ENCODE results near the gene PPP6R3.

PPP6R3 gene

DNA sequence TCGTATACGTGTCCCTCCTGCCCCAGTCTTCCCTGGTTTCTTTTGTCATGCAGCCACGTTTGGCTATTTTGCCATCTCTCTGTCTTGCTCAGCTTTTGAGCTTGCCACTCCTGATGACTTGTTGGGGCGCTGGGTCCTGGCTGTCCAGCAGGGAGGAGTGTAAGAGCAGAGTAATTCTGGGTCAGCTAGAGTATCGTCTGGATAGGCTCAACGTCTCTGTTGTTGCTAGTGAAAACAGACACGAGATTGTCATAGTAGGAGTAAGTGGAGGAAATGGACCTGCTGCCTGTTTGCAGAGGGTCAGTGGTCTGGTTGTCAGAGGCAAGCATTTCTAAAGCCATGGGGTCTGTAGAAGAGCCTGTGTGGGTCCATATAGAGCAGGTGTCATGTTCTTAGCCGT, 83.0 kb downstream of the PPP6R3 start:
- Histone ChIP-seq H3K27ac (no peak overlapping the region), H3K27me3 (ENCODE audit: insufficient read depth, low read depth) (no peaks in the 10 kb centered on the region), H3K36me3 (ENCODE audit: insufficient read depth) (peaks cover 4% of the 10 kb centered on the region; the same call in 1 of the 2 replicates), H3K4me1 (ENCODE audit: low read depth, poor library complexity, severe bottlenecking) (no peaks in the 10 kb centered on the region), H2AFZ (ENCODE audit: low read depth) (no peak overlapping the region), H3K79me2 (ENCODE audit: insufficient read depth, low read depth) (peaks cover 11% of the 10 kb centered on the region; the same call in 1 of the 2 replicates), H4K20me1 (ENCODE audit: insufficient read depth) (no peaks in the 10 kb centered on the region), H3K9ac (no peak overlapping the region), H3K4me2 (no peak overlapping the region), H3K4me3 (IDR thresholded peaks at IDR 0.05; ENCODE audit: insufficient read depth, low read depth, low read length) (no peak overlapping the region)
- TF ChIP-seq, protein P1, sequence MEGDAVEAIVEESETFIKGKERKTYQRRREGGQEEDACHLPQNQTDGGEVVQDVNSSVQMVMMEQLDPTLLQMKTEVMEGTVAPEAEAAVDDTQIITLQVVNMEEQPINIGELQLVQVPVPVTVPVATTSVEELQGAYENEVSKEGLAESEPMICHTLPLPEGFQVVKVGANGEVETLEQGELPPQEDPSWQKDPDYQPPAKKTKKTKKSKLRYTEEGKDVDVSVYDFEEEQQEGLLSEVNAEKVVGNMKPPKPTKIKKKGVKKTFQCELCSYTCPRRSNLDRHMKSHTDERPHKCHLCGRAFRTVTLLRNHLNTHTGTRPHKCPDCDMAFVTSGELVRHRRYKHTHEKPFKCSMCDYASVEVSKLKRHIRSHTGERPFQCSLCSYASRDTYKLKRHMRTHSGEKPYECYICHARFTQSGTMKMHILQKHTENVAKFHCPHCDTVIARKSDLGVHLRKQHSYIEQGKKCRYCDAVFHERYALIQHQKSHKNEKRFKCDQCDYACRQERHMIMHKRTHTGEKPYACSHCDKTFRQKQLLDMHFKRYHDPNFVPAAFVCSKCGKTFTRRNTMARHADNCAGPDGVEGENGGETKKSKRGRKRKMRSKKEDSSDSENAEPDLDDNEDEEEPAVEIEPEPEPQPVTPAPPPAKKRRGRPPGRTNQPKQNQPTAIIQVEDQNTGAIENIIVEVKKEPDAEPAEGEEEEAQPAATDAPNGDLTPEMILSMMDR (conservative IDR thresholded peaks at IDR 0.05; ENCODE audit: low read depth, low read length) = no peak

DNA sequence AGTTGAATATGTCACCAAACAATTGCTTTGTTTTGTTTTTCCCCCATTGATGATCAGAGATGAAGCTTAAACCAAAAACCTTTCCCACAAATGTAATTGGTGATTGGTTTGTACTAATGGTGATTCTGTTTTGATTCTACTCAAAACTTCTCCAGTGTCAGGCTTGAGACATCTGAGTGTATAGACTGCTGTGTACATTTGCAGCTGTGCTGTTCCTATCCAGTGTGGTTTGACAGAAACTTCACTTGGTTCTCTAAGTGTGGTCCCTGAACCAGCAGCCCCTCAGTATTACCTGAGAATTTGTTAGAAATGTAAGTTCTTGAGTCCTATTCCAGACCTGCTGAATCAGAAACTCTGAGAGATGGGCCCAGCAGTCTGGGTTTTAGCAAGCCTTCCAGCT, 84.8 kb downstream of the PPP6R3 start:
- H3K4me3 ChIP-seq (IDR thresholded peaks at IDR 0.05; ENCODE audit: insufficient read depth, low read depth, low read length) = no peak overlapping the region
- H3K27me3 ChIP-seq (ENCODE audit: insufficient read depth, low read depth) = no peaks in the 10 kb centered on the region
- no peak overlapping the region for H3K9ac ChIP-seq
- TF ChIP-seq, protein P1 (conservative IDR thresholded peaks at IDR 0.05; ENCODE audit: low read depth, low read length) = no peak
- no peaks in the 10 kb centered on the region for H4K20me1 ChIP-seq (ENCODE audit: insufficient read depth)
- no peaks in the 10 kb centered on the region for H3K4me1 ChIP-seq (ENCODE audit: low read depth, poor library complexity, severe bottlenecking)
- H3K27ac ChIP-seq = no peak overlapping the region
- peaks cover 11% of the 10 kb centered on the region; the same call in 1 of the 2 replicates for H3K79me2 ChIP-seq (ENCODE audit: insufficient read depth, low read depth)
- H2AFZ ChIP-seq (ENCODE audit: low read depth) = no peak overlapping the region
- no peak overlapping the region for H3K4me2 ChIP-seq
- H3K36me3 ChIP-seq (ENCODE audit: insufficient read depth) = peaks cover 4% of the 10 kb centered on the region; the same call in 1 of the 2 replicates

DNA sequence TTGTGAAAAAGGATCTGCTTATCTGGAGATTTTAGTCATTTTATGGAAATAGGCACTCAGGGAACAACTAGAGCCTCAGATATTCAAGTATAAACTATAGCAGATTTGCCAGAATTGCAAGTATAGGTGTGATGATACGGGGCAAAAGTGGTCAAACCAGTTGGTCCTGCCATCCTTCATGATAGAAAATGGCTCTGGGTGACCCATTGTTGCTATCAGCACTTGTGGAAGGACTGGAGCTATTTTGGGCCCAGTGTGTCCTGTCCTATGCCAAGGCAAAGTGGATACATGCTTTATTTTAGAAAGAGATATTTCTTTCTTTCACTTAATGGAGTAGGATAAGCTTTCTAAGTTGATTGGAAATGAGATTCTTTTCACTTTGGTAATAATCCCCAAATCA, 85.2 kb downstream of the PPP6R3 start:
- no peak overlapping the region for H3K4me2 ChIP-seq
- no peak overlapping the region for H2AFZ ChIP-seq (ENCODE audit: low read depth)
- H3K27me3 ChIP-seq (ENCODE audit: insufficient read depth, low read depth) = no peaks in the 10 kb centered on the region
- H4K20me1 ChIP-seq (ENCODE audit: insufficient read depth) = no peaks in the 10 kb centered on the region
- H3K4me1 ChIP-seq (ENCODE audit: low read depth, poor library complexity, severe bottlenecking) = no peaks in the 10 kb centered on the region
- TF ChIP-seq, protein P1 (conservative IDR thresholded peaks at IDR 0.05; ENCODE audit: low read depth, low read length) = no peak
- peaks cover 14% of the 10 kb centered on the region; the same call in 1 of the 2 replicates for H3K79me2 ChIP-seq (ENCODE audit: insufficient read depth, low read depth)
- no peak overlapping the region for H3K9ac ChIP-seq
- no peak overlapping the region for H3K27ac ChIP-seq
- H3K36me3 ChIP-seq (ENCODE audit: insufficient read depth) = peaks cover 4% of the 10 kb centered on the region; the same call in 1 of the 2 replicates
- H3K4me3 ChIP-seq (IDR thresholded peaks at IDR 0.05; ENCODE audit: insufficient read depth, low read depth, low read length) = no peak overlapping the region

DNA sequence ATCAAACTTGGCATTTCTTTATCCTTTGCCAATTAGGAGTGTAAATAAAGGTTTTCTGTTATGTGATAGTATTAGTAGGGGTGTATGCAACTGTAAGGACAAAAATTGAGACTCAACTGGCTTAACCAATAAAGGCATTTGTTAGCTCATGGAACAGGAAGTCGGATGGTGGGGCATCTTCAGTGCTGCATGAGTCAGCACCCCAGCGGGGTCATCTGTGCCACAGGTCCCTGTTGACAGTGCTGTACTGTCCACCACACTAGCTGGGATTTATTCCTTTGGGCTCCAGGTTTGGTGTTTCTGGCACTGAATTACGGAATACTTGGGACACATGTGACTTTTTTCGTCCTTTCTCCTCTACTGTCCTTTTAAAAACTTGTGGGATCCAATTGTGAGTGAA, 86.0 kb downstream of the PPP6R3 start:
- Histone ChIP-seq H2AFZ (ENCODE audit: low read depth) (no peak overlapping the region), H3K27me3 (ENCODE audit: insufficient read depth, low read depth) (no peaks in the 10 kb centered on the region), H3K27ac (no peak overlapping the region), H3K4me3 (IDR thresholded peaks at IDR 0.05; ENCODE audit: insufficient read depth, low read depth, low read length) (no peak overlapping the region), H3K4me1 (ENCODE audit: low read depth, poor library complexity, severe bottlenecking) (no peaks in the 10 kb centered on the region), H4K20me1 (ENCODE audit: insufficient read depth) (no peaks in the 10 kb centered on the region), H3K36me3 (ENCODE audit: insufficient read depth) (peaks cover 4% of the 10 kb centered on the region; the same call in 1 of the 2 replicates), H3K79me2 (ENCODE audit: insufficient read depth, low read depth) (peaks cover 16% of the 10 kb centered on the region; the same call in 1 of the 2 replicates), H3K9ac (no peak overlapping the region), H3K4me2 (no peak overlapping the region)
- TF ChIP-seq, protein P1 (conservative IDR thresholded peaks at IDR 0.05; ENCODE audit: low read depth, low read length) = no peak

All from KMS-11 (cell line).